Fibroblast of peridontal ligament (primary cell): Measurements from ENCODE around the gene AKAP10.
"Not testable (repeated sequence)": the region's sequence is repeated elsewhere in the genome, so short reads cannot be mapped to it uniquely, and the experiment has no call there.

Source experiments
- DNase-seq: peaks from one replicate; pipeline ENCODE4 v3.0.0-alpha.2; 2010; ENCODE audit errors: extremely low read depth

AKAP10 gene

GRCh38 chr17:19978805-19979211, 1.2 kb upstream of the AKAP10 start:
- no peak for DNase-seq

DNA sequence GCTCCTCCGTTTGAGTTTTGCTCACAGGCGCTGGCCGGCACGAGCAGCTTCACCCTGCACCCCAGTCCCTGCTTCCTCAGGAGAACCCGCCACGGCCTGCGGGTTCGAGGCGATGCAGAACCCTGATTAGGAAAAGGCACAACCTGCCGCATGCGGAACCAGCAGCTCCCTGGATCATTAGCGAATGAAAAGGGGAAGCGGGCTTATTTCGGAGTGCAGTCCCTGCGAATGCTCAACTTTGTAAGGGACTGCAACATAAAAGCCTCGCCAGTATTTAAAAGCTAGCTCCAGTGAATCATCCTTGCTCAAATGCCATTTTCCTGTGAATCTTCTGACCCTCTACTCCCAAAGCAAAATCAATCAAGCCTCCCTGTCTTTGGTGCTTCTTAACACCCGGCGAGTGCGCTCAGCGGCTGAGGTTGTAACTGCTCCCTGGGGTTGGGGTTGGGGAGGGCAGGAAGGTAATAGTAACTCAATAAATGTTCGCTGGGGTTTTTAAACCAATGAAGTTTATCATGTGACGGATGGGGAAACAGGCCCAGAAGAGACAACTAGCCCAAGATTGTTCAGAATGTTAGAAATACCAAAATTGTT, 678 bp upstream of the AKAP10 start:
- DNase-seq: peak; percentile 13

DNA sequence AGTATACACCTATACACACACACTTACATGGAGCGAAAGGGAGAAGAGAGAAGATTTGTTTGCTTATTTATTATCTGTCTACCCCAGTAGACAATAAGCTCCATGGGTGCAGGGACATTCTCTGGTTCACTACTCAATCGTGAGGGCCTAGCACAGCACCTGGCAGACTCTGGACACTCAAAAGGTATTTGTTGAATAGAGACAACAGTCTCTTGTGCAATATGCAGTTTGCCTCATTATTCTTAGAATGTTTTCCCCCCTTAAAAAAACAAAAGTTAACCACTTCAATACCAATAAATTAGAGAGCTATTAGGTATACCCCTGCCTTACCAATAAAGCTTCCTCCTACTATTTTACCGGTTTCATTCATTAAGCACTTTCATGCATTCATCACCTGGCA, 2.0 kb downstream of the AKAP10 start:
- DNase-seq: no peak

DNA sequence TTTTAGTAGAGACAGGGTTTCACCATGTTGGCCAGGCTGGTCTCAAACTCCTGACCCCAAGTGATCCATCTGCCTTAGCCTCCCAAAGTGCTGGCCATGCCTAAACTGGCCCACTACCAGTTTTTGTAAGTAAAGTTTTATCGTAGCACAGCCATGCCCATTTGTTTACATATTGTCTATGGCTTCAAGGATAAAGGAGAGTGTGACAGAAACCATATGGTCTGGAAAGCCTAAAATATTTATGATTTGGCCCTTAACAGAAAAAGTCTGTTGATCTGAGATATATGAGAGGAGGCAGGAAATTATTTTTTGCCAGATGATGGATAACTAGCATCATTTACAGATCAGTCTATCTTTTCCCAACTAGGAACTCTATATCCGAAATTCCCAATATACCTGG, 4.5 kb downstream of the AKAP10 start:
- DNase-seq: no peak

- not testable (repeated sequence) for DNase-seq
Measured at GRCh38 chr17:19962954-19963353, 14.7 kb downstream of the AKAP10 start.

DNA sequence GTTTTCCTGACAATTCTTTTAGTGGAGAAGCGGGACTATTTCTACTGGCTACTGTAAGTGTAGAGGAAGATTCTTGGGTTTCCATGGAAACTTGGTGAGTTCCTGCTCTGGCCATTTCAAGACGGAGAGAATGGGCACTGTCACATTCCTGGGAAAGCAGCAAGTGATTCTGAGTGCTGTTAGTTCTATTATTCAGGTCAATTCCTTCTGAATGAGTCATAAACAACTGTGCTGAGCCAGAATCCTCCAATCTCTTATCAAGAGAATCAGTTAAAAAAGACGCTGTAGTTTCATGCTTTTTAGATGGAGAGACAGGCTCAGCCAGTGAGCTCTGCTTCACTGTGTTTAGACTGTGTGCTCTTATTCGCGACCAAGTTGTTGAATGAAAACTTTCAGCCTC, 19.6 kb downstream of the AKAP10 start:
- DNase-seq: peak; percentile 75

DNA sequence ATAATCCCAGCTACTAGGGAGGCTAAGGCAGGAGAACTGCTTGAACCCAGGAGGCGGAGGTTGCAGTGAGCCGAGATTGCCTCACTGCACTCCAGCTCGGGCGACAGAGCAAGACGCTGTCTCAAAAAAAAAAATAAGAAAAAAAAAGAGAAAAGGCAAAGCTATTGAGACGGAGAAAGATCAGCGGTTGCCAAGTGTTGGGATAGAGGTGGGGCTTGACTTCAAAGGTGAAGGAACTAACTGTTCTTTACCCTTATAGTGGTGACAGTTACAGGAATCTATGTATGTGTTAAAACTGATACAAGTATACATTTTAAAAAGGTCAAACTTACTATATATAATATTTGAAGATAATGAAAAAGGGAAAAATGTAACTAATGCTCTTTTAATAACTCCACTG, 22.5 kb downstream of the AKAP10 start:
- no peak for DNase-seq

- DNase-seq: not testable (repeated sequence)
Measured at GRCh38 chr17:19951411-19951810, 26.2 kb downstream of the AKAP10 start.

GRCh38 chr17:19950624-19951195, 26.9 kb downstream of the AKAP10 start:
- DNase-seq: not testable (repeated sequence)

GRCh38 chr17:19948116-19948943, 29.3 kb downstream of the AKAP10 start:
- DNase-seq: no peak

GRCh38 chr17:19946921-19947320, 30.7 kb downstream of the AKAP10 start:
- no peak for DNase-seq

DNA sequence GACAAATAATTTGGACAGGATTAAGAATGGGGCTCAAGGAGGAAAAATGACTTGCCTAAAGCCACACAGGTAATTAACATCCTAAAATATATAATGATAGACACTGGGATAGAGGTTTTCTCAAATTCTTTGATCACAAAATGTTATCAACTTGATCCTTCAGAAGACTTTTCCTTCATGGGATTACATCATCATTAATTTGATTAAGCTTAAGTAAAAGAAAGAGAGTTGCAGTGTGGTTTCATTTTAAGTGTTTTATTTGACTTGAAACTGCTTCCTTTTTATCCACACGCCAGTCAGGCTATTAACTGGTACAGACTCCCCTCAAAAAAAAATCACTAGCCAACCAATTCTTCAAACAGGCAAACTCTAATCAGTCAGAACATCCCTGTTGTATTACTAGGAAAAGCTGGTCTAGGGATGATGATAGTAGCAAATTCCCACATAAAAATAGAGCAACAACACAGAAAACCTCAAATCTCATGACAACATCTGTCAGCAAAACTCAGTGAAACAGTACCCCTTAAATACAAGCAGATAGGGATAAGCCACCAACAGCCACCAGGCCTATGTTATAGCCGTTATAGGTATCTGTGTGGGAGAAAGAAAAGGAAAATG, 32.5 kb downstream of the AKAP10 start:
- DNase-seq: no peak

DNA sequence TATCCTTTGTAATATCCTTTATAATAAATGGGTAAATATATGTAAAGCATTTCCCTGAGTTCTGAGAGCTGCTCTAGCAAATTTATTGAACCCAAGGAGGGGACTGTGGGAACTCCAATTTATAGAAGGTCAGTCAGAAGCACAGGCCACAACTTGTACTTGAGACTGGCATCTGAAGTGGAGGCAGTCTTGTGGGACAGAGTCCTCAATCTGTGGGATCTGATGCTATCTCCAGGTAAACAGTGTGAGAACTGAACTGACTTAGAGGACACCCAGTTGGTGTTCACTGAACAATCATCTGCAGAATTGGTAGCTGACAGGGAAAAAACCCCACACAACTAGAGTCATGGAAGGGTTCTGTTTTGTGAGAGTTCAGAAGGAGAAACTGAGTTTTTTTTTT, 34.0 kb downstream of the AKAP10 start:
- DNase-seq: no peak

DNA sequence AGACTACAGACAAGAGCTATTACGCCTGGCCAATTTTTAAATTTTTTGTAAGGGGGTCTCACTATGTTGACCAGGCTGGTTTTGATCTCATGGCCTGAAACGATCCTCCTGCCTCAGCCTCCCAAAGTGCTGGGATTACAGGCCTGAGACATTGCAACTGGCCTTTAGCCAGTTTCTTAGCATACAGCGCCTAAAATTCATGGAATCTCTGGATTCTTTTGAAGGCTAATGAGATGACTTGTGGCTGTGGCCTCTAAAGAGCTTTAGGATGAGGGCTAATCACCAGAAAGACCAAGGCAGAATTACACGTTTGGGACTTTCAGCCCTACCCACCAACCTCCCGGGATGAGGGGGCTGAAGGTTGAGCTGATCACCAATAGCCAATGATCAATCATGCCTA, 34.6 kb downstream of the AKAP10 start:
- no peak for DNase-seq

- DNase-seq: peak; percentile 62
Measured at GRCh38 chr17:19940722-19941464, 36.7 kb downstream of the AKAP10 start.

GRCh38 chr17:19939993-19940721, 37.5 kb downstream of the AKAP10 start:
- peak; percentile 33 for DNase-seq

DNA sequence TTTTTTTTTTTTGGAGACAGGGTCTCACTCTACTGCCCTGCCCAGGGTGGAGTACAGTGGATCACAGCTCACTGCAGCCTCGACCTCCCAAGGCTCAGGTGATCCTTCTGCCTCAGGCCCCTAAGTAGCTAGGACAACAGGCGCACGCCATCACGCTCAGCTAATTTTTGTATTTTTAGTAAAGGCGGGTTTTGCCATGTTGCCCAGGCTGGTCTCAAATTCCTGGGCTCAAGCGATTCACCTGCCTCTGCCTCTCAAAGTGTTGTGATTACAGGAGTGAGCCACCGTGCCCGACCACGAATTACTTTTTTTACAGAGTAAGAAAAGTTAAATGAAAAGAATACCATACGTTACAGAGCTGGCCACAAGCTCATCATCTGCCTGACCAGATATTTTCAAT, 38.9 kb downstream of the AKAP10 start:
- no peak for DNase-seq

DNA sequence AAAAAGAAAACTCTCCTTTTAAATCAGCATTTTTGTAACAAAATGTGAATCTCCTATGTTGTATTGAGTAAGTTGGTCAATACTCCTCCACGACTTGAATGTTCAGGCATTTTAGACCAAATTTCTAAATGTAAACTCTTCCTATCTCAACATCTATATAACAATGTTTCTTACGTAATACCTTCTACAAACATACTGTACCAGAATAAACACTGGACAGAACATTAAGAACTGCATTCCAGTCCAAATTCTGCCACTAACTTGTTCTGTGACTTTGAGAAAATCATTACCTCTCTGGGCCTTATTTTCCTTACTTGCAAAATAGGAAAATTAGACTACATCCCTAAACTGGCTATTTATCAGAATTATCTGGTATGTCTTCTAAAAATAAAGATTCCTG, 40.1 kb downstream of the AKAP10 start:
- DNase-seq: no peak

DNA sequence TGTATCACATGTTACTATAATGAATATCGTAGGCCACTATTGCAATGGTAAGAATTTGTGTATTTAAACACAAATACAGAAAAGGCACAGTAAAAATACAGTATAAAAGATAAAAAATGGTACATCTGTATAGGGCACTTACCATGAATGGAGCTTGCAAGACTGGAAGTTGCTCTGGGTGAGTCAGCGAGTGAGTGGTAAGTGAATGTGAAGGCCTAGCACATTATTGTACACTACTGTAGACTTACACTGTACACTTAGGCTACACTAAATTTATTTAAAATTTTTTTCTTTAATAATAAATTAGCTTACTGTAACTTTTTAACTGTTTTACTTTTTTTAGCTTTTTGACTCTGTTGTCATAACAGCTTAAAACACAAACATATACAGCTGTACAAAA, 42.5 kb downstream of the AKAP10 start:
- no peak for DNase-seq

- DNase-seq: no peak
Measured at GRCh38 chr17:19933628-19934027, 44.0 kb downstream of the AKAP10 start.

- no peak for DNase-seq
Measured at GRCh38 chr17:19933221-19933620, 44.4 kb downstream of the AKAP10 start.
